Head of caudate nucleus (tissue), 42 donors: ENCODE data around the gene HSPBAP1.
A peak's percentile ranks its signal among the peaks of the same experiment; 100 is the strongest.
"Not testable (repeated sequence)": the region's sequence is repeated elsewhere in the genome, so short reads cannot be mapped to it uniquely, and the experiment has no call there.

Source experiments
- DNase-seq, 42 donors: peaks; one replicate each; pipeline versions ENCODE4 v3.0.0 to v3.0.0-alpha.2; 2020 to 2021; ENCODE audit warnings: mixed read lengths in 7 of 42
- intact Hi-C: fragments of 100-400 bp; cut with DNase I; formaldehyde crosslinking; loops from one replicate; pipeline ENCODE4 v1.15.0; 2022

The HSPBAP1 gene

GRCh38 chr3:122747295-122747694 lies 46.3 kb downstream of the HSPBAP1 start:
- intact Hi-C loops, DNase-seq: not testable (repeated sequence)

- intact Hi-C loops, result no loop called here
- DNase-seq, result peak in 6 of 42 donors; percentile 14 to 30 (median 20)
Observed at GRCh38 chr3:122745369-122746021, 48.1 kb downstream of the HSPBAP1 start.

- intact Hi-C loops, result no loop called here
Observed at GRCh38 chr3:122743581-122744120, 50.0 kb downstream of the HSPBAP1 start.

GRCh38 chr3:122742234-122742633 lies 51.4 kb downstream of the HSPBAP1 start:
- intact Hi-C loops, result no loop called here
- DNase-seq, result no peak

More at GRCh38 chr3:122743581-122744120, 50.0 kb downstream of the HSPBAP1 start:
- DNase-seq, result no peak

GRCh38 chr3:122739172-122739571 lies 54.5 kb downstream of the HSPBAP1 start:
- intact Hi-C loops, result no loop called here
- no peak for DNase-seq

- DNase-seq, intact Hi-C loops: not testable (repeated sequence)
Observed at GRCh38 chr3:122732682-122733525, 60.7 kb downstream of the HSPBAP1 start.

GRCh38 chr3:122730240-122730639 lies 63.4 kb downstream of the HSPBAP1 start:
- intact Hi-C loops, result no loop called here
- DNase-seq, result no peak

- intact Hi-C loops, result no loop called here
- DNase-seq, result no peak
Observed at GRCh38 chr3:122728756-122729514, 64.7 kb downstream of the HSPBAP1 start.

GRCh38 chr3:122728186-122728585 lies 65.4 kb downstream of the HSPBAP1 start:
- intact Hi-C loops, result no loop called here
- DNase-seq, result no peak

GRCh38 chr3:122727766-122728165 lies 65.9 kb downstream of the HSPBAP1 start:
- DNase-seq, result no peak
- intact Hi-C loops, result no loop called here

GRCh38 chr3:122727294-122727693 lies 66.3 kb downstream of the HSPBAP1 start:
- no peak for DNase-seq
- intact Hi-C loops, result no loop called here

- DNase-seq, result no peak
- intact Hi-C loops, result no loop called here
Observed at GRCh38 chr3:122725106-122725505, 68.5 kb downstream of the HSPBAP1 start.

- intact Hi-C loops, result no loop called here
- peak in 7 of 42 donors; percentile 11 to 41 (median 23) for DNase-seq
Observed at GRCh38 chr3:122719273-122719921, 74.2 kb downstream of the HSPBAP1 start.

GRCh38 chr3:122716667-122717066 lies 77.0 kb downstream of the HSPBAP1 start:
- DNase-seq, result no peak
- intact Hi-C loops, result no loop called here

GRCh38 chr3:122714273-122714672 lies 79.4 kb downstream of the HSPBAP1 start:
- intact Hi-C loops, result no loop called here
- no peak for DNase-seq

GRCh38 chr3:122710616-122711251 lies 82.9 kb downstream of the HSPBAP1 start:
- intact Hi-C loops, DNase-seq: not testable (repeated sequence)

- DNase-seq, result no peak
- intact Hi-C loops, result no loop called here
Observed at GRCh38 chr3:122705379-122705778, 88.3 kb downstream of the HSPBAP1 start.

- DNase-seq, result no peak
- intact Hi-C loops, result no loop called here
Observed at GRCh38 chr3:122700193-122700592, 93.4 kb downstream of the HSPBAP1 start.
